GM18511 (cell line): ENCODE measurements around the gene TMSB15A.
"Not testable (repeated sequence)": the region's sequence is repeated elsewhere in the genome, so short reads cannot be mapped to it uniquely, and the experiment has no call there.

Experiments used
- ATAC-seq: cut with Tn5 transposase; IDR thresholded peaks from one replicate; pipeline ENCODE4 v1.9.1; 2021; ENCODE audit warnings: mild to moderate bottlenecking, moderate library complexity; ENCODE audit not compliant: unreplicated experiment

The TMSB15A gene

DNA sequence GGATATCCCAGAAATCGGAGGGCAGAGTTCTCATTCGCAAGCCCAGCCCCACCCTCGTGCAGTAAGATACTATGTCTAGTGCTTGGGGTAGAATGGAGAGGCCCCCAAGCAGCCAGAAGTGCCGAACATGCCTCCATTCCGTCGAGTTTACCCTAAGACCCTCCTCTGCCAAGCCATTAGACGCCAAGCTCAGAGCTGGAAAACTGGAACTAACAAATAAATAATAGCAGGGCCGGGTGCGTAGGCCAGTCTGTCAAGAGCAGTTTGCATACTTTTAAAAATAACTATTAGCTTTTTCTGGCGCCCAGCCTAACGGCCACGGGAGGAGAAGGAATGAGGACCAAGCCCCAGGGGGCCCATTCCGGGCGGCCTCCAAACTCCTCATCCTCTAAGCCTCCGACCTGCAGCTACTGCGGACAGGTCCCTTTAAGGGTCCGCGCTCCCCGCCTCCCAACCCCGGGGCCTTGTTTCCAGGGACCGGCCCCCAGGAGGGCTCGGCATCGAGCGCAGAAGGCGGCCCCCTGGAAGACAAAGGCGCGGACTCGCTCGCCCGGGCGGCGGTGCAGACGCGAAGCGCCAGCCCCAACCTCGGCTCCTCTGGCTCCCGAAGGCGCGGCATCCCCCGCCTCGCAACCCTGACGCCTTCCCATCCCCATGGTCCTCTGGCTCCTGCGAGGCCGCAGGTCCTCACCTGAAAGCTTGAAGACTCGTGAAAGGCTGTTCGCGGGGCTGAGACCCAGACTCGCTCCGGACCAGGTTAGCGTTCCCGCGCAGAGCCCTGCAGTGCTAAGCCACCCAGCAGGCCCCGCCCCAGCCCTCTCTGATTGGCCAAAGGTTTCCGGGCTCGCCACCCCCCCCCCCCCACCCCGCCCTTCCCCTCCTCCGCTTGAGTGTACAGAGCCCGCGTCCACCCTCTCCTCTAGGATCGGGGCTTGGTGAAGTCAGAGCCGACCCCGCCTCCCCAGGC is at the start of gene TMSB15A:
TSS of gene TMSB15A (minus strand) at position 765 of the 967 bp plus-strand sequence.
- peak; percentile 91 for ATAC-seq

GRCh38 chrX:102560423-102561068 is 44.0 kb upstream of the TMSB15A start:
- ATAC-seq = no peak

- no peak for ATAC-seq
These were observed 42.1 kb upstream of the TMSB15A start for GRCh38 chrX:102558607-102559006.

GRCh38 chrX:102548231-102548630 is 31.7 kb upstream of the TMSB15A start:
- ATAC-seq = no peak

- ATAC-seq = no peak
These were observed 30.4 kb upstream of the TMSB15A start for GRCh38 chrX:102546828-102547493.

DNA sequence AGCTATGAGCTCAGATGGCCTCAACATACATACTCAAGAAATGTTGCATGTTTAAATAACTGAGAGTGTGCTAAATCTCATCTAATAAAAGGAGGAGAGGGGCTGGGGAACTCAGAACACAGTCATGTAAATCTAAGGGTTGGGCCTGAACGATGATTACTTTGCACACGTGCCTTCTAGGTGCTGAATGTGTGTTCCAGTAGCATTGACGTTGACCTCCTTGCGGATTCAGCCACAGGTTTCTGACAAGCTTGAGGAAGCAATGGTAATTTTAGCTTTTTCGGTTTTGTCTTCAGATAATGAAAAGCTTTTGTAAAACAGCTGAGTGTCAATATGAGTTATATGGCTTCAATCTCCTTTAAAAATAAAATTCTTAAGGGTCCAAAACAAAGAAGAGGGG is 29.6 kb upstream of the TMSB15A start:
- ATAC-seq = not testable (repeated sequence)

- no peak for ATAC-seq
These were observed 19.4 kb upstream of the TMSB15A start for GRCh38 chrX:102535958-102536357.

DNA sequence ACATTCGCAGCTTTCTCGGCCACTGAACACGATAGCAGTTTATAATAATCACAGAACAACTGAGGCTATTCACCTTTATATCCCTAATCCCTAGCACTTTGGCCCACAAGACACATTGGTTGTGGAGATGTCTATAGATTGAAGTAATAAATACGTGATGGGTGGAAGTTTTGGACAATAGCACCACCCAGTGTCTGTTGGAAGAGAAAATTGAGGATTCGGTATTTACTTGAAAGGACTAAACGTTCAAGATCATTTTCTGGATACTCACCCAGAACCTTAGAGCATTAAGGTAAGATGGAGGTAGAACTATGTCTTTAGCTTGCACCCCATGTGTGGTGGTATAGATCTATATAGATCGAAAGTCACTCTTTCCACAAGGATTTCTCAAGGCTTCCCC is 787 bp upstream of the TMSB15A start:
- no peak for ATAC-seq

- ATAC-seq = no peak
These were observed 2.0 kb downstream of the TMSB15A start for GRCh38 chrX:102514536-102514935.

DNA sequence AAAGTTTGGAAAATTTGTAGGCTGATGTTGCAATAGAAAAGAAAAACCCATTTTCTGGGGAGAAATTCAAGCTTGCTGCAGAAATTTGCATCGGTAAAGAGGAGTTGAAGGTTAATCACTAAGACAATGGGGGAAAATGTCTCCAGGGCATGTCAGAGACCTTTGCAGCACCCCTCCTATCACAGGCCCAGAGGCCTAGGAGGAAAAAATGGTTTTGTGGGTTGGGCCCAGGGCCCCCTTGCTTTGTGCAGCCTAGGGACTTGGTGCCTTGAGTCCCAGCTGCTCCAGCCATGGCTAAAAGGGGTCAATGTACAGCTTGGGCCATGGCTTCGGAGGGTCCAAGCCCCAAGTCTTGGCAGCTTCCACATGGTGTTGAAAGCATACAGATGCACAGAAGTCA is 17.8 kb downstream of the TMSB15A start:
- ATAC-seq = no peak

DNA sequence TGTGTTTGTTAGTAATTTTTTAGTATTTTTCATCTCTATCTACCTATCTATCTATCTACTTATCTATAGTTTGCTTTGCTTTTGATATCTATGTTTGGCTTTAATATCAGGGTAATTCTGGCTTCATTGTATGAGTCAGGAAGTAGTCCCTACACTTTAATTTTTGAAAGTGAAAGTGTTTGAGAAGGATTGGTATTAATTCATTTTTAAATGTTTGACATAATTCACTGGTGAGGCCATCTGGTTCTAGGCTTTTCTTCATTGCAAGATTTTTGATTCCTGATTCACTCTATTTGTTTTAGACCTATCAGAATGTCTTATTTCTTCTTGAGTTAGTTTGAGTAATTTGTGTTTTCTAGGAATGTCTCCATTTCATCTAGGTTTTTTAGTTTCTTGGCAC is 24.8 kb downstream of the TMSB15A start:
- ATAC-seq = no peak

- ATAC-seq = not testable (repeated sequence)
These were observed 37.8 kb downstream of the TMSB15A start for GRCh38 chrX:102478765-102479164.

DNA sequence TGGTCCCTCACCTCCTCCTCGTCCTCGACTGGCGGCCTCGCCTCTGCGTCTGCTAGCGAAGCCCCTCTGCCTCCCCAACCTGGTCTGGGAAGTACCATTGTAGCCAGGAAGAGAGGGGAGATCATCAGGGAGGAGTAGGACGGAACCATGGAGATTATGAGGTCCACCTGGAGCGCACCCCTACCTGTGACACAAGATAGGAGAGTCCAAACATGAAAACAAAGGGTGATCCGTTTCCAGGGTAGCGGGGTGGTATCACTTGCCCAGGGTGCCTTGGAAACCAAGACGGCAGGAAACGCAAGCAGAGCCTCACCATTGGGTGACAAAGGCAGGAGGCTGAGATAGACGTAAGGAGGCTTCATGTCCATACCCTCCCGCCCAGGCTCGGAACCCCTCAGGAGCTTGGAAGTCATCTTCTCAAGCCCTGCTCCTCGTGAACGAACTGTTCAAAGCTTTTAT is 44.7 kb downstream of the TMSB15A start, which contains the start of gene TCP11X2:
TSS of gene TCP11X2 (minus strand) at position 51 of the 459 bp plus-strand sequence.
- not testable (repeated sequence) for ATAC-seq

DNA sequence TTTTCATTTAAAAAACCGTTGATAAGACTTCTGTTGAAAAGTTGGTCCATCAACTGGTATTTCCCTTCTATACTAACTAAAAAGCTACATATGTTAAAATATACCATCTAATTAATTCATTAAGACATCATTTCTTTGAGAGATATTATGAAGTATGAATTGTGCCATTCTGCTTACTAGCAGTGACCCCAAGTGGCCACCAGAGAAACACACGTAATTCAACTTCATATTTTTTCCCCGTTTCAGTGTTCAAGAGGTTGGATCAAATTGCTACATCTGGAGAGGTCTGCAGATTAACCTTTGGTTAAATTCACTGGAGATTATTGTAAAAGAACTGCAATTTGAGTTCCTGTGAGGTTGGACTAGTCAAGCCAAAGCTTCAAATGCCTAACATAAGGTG is 46.3 kb downstream of the TMSB15A start:
- ATAC-seq = peak; percentile 67
